ENCODE data around the gene AMBN.

GRCh38 chr4:70559924-70560323 lies 32.1 kb upstream of the AMBN start:
- TF ChIP-seq CTCF (conservative IDR thresholded peaks at IDR 0.05) (no peak), ZFX (IDR thresholded peaks at IDR 0.05) (no peak)

Data from C4-2B (cell line).